GM19239 (cell line): ENCODE measurements around the gene RBM4B.
A peak's percentile ranks its signal among the peaks of the same experiment; 100 is the strongest.
"Not testable (repeated sequence)": the region's sequence is repeated elsewhere in the genome, so short reads cannot be mapped to it uniquely, and the experiment has no call there.

Source experiments
- DNase-seq: peaks from one replicate; pipeline ENCODE4 v3.0.0; 2011; ENCODE audit warnings: low spot score; ENCODE audit not compliant: insufficient read length
- FAIRE-seq: peaks from 2 replicates; lab custom pipeline; 2011; peaks lifted over from hg19 to GRCh38; lab: Jason Lieb, UNC

The RBM4B gene

DNA sequence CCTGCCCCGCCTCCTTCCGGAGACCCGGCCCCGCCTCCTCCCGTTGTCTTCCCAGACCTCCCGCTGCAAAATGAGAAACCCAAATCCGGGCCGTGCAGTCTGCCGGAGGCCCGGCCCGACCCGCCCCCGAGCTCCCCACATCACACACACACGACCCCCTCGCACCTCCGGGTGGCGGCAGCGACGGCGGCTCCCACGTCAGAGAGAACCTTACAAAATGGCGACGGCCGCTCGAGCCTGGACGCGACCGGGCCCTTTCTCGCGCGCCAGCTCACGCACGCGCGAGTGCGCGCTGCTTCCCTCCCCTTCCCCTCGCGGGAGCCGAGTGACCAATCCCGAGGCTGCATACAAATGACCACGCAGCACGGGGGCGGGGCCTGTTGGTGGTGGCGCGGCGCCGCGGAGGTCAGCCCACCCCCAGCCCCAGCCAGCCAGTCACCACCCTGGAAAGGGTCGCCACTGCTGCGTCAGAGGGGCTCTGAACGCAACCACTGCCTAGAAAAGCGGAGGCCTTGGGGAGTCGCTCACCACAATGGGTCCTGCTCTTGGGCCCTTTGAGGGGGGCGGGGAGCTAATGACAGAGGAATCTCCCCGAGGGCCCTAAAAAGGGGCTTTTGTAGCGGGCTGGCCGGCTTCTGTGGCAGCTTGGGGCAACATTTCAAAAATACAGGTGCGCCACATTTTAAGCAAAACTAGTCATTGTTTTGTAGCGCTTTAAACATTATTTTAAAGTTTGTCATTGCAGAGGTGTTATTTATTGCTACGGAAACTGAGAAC, at the start of gene RBM4B:
Gene RBM4B (minus strand): TSS at position 289 of the 777 bp plus-strand sequence. CDS start 808 bp downstream, outside the sequence.
- DNase-seq (peak; percentile 91), FAIRE-seq (peak; percentile 91)

DNA sequence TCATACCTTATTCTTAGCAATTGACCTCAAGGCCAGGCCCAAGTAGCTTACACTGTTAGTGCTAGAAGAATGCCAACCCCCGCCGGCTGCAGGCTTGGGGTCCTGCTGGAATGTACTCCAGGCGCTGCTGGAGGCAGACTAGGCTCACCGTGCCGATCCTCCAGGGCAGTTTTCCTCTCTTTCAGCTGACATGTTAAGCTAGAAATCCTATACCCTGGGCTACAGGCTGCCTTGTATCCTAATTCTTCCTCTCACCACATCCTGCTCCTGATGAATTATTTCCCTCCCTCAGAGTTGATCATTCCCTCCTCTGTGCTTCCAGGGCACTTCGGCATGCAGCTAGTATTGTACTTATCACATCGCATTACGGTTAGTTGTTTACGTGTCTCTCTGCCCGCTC, 48.0 kb upstream of the RBM4B start:
- no peak for DNase-seq
- no peak for FAIRE-seq

GRCh38 chr11:66725114-66725513, 47.4 kb upstream of the RBM4B start:
- DNase-seq = no peak
- no peak for FAIRE-seq

- FAIRE-seq, DNase-seq: not testable (repeated sequence)
Measured at GRCh38 chr11:66724167-66724566, 46.5 kb upstream of the RBM4B start.

DNA sequence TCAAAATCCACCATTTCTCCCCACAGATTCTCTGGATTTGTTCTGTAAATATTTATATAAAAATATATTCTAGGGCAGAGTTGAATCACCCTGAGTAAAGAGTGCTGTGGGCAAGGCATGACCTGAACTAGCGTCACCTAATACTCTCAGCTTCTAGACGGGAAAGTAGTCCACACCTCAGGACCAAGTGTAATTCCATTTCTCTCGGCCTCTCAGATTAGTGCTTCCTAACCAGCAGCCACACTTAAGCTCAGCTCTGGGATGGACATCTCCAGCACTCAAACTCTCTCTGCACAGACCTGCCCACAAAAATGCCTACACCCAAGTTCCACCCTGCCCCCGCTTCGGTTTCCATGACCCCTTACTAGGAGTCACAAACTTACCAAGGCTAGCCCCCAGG, 46.0 kb upstream of the RBM4B start:
- DNase-seq = no peak
- no peak for FAIRE-seq

DNA sequence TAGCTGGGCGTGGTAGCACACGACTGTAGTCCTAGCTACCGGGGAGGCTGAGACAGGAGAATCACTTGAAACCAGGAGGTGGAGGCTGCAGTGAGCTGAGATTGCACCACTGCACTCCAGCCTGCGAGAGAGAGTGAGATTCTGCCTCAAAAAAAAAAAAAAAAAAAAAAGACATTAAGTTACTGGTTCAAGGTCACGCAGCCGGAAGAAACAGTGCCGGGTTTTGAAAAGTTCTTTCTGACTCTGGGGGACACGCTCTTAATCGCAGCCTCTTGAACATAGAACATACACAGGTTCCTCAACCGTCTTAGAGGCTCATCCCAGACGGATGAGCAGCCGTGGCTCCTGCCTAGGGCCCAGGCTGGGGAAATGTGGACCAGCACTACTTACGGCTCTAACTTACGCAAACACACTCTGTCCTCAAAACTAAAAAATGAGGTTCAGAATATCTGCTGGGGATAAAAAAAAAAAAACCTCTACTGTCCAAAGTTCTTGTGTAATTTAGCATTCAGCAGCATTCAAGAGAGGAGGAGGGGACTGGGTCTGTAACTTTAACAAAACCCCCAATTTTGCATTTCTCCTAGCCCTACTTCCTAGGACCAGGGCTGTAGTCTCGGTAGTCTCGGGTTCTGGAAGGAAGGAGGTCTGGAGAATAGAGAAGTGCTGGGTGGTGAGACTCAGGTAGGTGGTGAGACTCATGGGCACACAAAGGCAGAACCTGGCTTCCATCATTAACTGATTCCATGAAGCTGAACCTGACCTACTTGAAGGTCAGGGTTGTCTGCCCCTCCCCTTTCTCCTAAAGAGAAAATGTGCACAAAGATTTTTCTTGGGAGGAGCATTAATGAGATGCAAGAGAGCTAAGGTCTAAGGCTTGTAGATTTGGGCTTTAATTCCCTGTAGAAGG, 45.3 kb upstream of the RBM4B start:
- no peak for FAIRE-seq

DNA sequence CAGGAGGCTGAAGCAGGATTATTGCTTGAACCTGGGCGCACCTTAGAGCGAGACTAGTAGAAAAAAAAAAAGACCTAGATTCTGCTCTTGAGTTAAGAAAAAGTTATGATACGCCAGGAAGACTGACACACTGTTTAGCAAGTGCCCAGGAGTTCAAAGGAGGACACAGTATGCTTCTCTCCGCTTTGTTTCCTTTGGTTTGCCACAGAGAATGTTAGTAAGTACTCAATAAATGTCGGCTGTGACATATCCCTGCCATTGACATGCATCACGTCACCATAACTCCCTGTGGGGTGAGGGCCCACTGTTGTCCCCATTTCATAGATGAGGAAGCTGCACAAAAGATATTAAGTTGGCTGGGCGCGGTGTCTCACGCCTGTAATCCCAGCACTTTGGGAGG, 44.3 kb upstream of the RBM4B start:
- FAIRE-seq = peak; percentile 14
- DNase-seq = no peak

More for the DNA sequence above, 45.3 kb upstream of the RBM4B start:
- no peak for DNase-seq

DNA sequence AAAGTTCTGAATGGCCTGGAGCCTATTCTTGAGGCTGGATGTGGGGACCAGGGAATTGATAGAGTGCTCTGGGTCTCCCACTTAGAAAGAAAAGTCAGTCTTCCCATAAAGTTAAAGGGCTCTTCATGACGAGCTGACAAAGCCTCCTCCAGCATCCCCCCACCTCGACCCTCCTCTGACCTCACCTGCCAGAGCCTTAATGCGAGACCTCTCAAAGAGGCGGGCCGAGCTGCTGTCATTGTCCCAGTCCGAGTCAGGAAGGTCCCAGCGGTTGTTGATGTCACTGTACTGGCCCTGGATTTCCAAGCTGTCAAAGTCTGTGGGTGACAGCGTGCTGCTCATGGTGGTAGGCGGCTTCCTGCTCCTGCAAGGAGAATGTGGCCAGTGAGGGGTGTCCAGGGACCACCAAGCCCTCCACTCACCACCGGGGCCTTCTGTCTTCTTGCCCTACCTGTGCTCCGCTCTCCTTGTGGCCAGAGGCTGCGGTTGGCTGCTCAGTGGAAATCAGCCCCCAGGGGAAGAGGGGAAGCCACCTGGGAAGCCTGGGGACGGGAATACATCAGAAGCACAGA, 43.3 kb upstream of the RBM4B start:
- FAIRE-seq = no peak
- no peak for DNase-seq

GRCh38 chr11:66720223-66720898, 42.7 kb upstream of the RBM4B start:
- no peak for FAIRE-seq
- DNase-seq = no peak

DNA sequence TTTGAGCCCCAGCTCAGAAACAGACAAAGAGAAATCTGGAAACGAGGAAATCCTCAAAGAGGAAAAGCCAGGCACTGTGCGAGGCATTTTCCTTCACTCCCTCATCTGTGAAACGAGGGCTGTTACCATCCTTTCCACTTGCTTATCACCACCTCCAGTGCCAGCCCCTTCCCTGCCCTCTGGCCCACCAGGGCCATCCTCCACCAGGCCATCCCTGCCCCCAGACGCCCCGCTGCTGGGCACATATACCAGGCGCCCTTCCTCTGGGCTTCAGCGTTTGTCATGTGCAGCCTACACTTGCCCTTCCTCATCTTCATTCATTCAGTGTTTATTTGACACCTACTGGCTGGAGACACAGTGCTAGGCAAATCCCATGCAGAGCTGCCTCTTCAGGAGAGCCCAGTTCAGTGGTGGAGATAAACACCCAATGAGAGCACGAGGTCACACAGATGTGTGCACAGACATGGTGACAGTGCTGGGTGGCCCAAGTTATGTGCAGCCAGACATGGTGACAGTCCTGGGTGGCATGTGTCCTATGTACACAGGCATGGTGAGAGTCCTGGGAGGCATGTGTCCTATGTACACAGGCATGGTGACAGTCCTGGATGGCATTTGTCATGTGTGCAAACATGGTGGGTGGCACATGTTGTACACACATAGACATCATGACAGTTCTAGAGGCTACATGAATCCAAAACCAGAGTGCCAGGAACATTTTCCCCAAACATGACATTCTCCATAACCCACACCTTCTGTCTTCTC, 41.6 kb upstream of the RBM4B start:
- DNase-seq (no peak), FAIRE-seq (no peak)

- FAIRE-seq = no peak
- DNase-seq = no peak
Measured at GRCh38 chr11:66718320-66718971, 40.8 kb upstream of the RBM4B start.

GRCh38 chr11:66717925-66718319, 40.2 kb upstream of the RBM4B start:
- no peak for DNase-seq
- no peak for FAIRE-seq

DNA sequence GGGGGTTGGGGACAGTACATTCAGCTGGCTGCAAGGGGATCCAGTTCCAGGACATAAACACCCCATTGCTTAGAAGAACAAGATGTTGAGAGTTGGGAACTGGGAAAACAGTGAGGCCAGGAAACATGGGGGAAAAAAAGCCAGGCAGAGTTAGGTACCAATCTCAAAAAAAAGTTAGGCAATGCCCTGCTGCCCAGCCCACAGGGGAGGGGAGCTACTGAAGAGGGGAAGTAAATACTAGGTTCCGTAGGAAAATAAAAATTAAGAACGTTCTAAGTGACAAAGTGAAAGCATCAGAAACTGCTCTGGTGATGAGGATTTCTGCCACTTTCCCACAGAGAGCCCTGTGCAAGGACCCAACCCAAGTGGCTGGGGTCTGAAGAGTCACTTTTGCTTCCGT, 39.3 kb upstream of the RBM4B start:
- FAIRE-seq = no peak

GRCh38 chr11:66715346-66716085, 37.8 kb upstream of the RBM4B start:
- no peak for FAIRE-seq
- DNase-seq = no peak

More for the DNA sequence above, 39.3 kb upstream of the RBM4B start:
- no peak for DNase-seq

DNA sequence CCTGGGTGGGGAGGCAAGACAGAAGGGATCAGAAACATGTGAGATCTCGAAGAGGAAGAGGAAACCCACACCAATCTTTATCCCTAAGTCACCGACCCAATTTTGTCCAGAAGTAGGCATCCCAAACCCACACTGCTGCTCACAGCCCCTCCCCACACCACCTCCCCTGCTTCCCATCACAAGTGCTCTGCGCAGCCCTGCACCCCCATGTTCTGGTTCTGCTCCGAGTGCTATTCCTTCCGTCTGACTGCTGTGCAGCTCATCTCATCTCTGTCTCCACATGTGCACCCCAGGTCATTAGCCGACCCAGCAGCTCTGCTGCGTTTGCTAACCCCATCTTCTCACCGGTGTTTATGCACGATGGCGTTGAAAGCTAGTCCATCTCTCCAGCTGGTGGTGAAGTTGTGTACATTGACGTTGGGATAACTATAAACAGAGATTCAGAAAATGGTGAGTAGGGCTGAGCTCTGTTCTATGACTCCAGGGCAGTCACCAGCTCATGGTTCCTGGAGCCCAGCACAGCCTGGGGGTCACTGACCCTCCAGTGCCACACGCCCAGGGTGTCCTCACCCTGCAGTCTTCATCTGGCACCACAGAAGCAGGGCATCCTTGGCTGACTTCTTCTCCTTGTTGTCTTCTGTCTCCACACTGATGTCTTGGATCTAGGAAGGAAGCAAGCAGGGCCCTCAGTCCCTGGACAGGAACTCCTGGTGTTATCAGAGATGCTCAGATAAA, 36.2 kb upstream of the RBM4B start:
- FAIRE-seq = no peak
- DNase-seq = no peak

- no peak for FAIRE-seq
- no peak for DNase-seq
Measured at GRCh38 chr11:66710384-66710930, 32.8 kb upstream of the RBM4B start.

GRCh38 chr11:66708701-66709100, 31.0 kb upstream of the RBM4B start:
- no peak for DNase-seq
- no peak for FAIRE-seq
